ENCODE measurements around the gene WDR93. TPM values are rescaled to one million over a fixed set of nuclear protein-coding genes. Genes with fewer than 3 reads are reported as not detected.
A peak's percentile ranks its signal among the peaks of the same experiment; 100 is the strongest.

Gene WDR93
- total and polyA plus RNA-seq, 2 donors (not counting 1 experiment from before 2014, with no cell fraction given), result 0.12 TPM; not detected in 1

- Histone ChIP-seq H3K4me3 (ENCODE audit: control extremely low read depth in 1 of 5, extremely low read depth in 1 of 5, insufficient read depth in 1 of 5, low read depth in 2 of 5, low read length in 4 of 5) (peak overlapping the region in 1 of 5 experiments; percentile 12), H4K20me1 (ENCODE audit: control insufficient read depth, insufficient read depth, low read length, poor library complexity, severe bottlenecking) (no peaks in the 10 kb centered on the region), H3K27me3 (replicated peaks in 1 of 4; ENCODE audit: control extremely low read depth in 1 of 4, control insufficient read depth in 3 of 4, insufficient read depth in 4 of 4, low read length in 3 of 4) (peaks cover 0 to 24% (median 6%) of the 10 kb centered on the region in 4 experiments), H2AFZ (ENCODE audit: insufficient read depth, low read depth, low read length, poor library complexity, severe bottlenecking) (no peak overlapping the region), H3K79me2 (ENCODE audit: control insufficient read depth, insufficient read depth, low read length) (no peaks in the 10 kb centered on the region), H3K9me3 (ENCODE audit: control extremely low read depth in 1 of 3, control insufficient read depth in 2 of 3, insufficient read depth in 1 of 3, low read length in 2 of 3) (no peaks in the 10 kb centered on the region), H3K4me1 (ENCODE audit: control insufficient read depth in 2 of 2, insufficient read depth in 2 of 2, low read length in 2 of 2) (peaks cover 0 to 7% of the 10 kb centered on the region in 2 donors), H3K27ac (ENCODE audit: low read length in 2 of 2) (no peak overlapping the region), H3K4me2 (replicated peaks; ENCODE audit: low read depth, low read length, poor library complexity, severe bottlenecking) (peak overlapping the region; percentile 46), H3K9ac (ENCODE audit: low read length) (no peak overlapping the region), H3K36me3 (replicated peaks in 1 of 2; ENCODE audit: control extremely low read depth in 1 of 2, control insufficient read depth in 1 of 2, extremely low read depth in 1 of 2, insufficient read depth in 2 of 2, low read length in 1 of 2) (no peaks in the 10 kb centered on the region)
- Mint-ChIP-seq H3K4me1 (peaks cover 7% of the 10 kb centered on the region), H3K4me3 (no peak overlapping the region), H3K27ac (no peak overlapping the region), H3K9me3 (ENCODE audit: insufficient read depth) (no peaks in the 10 kb centered on the region), H3K27me3 (peaks cover 32% of the 10 kb centered on the region)
- ATAC-seq (ENCODE audit: low read depth) (no peak), DNase-seq (no peak)
- ChIA-PET CTCF (no interaction called here), POLR2A (no interaction called here)
- WGBS (ENCODE audit: insufficient coverage), result 3% methylated on average over 72 of the region's 72 CpGs
- TF ChIP-seq EZH2 (IDR thresholded peaks at IDR 0.05; ENCODE audit: borderline replicate concordance, insufficient read depth, low read depth, low read length, poor library complexity, severe bottlenecking), result no peak
- no peak for TF ChIP-seq CTCF (IDR thresholded peaks at IDR 0.05)
- intact Hi-C loops (cut with micrococcal nuclease), result no loop called here
These were observed 25.0 kb upstream of the WDR93 start for GRCh38 chr15:89665449-89666181.

GRCh38 chr15:89666184-89666857 lies 24.3 kb upstream of the WDR93 start:
- intact Hi-C loops (cut with micrococcal nuclease), result no loop called here

More at GRCh38 chr15:89666184-89666857, 24.3 kb upstream of the WDR93 start:
- Mint-ChIP-seq H3K27me3 (peaks cover 25% of the 10 kb centered on the region), H3K4me3 (no peak overlapping the region), H3K4me1 (peaks cover 7% of the 10 kb centered on the region), H3K9me3 (ENCODE audit: insufficient read depth) (no peaks in the 10 kb centered on the region), H3K27ac (no peak overlapping the region)
- POLR2A ChIA-PET, result no interaction called here
- DNase-seq, result no peak
- H3K9me3 ChIP-seq (ENCODE audit: control extremely low read depth in 1 of 3, control insufficient read depth in 2 of 3, insufficient read depth in 1 of 3, low read length in 2 of 3), result no peaks in the 10 kb centered on the region
- H3K27me3 ChIP-seq (replicated peaks in 1 of 4; ENCODE audit: control extremely low read depth in 1 of 4, control insufficient read depth in 3 of 4, insufficient read depth in 4 of 4, low read length in 3 of 4), result peaks cover 0 to 24% (median 6%) of the 10 kb centered on the region in 4 experiments
- TF ChIP-seq EZH2 (IDR thresholded peaks at IDR 0.05; ENCODE audit: borderline replicate concordance, insufficient read depth, low read depth, low read length, poor library complexity, severe bottlenecking) (no peak), CTCF (IDR thresholded peaks at IDR 0.05) (no peak)
- no peak overlapping the region for H2AFZ ChIP-seq (ENCODE audit: insufficient read depth, low read depth, low read length, poor library complexity, severe bottlenecking)
- H3K4me3 ChIP-seq (ENCODE audit: control extremely low read depth in 1 of 5, extremely low read depth in 1 of 5, insufficient read depth in 1 of 5, low read depth in 2 of 5, low read length in 4 of 5), result no peak overlapping the region
- CTCF ChIA-PET, result no interaction called here
- peak overlapping the region; percentile 46 for H3K4me2 ChIP-seq (replicated peaks; ENCODE audit: low read depth, low read length, poor library complexity, severe bottlenecking)
- 96% methylated on average over 5 of the region's 8 CpGs for WGBS (ENCODE audit: insufficient coverage)
- no peak overlapping the region for H3K27ac ChIP-seq (ENCODE audit: low read length in 2 of 2)
- H3K36me3 ChIP-seq (replicated peaks in 1 of 2; ENCODE audit: control extremely low read depth in 1 of 2, control insufficient read depth in 1 of 2, extremely low read depth in 1 of 2, insufficient read depth in 2 of 2, low read length in 1 of 2), result no peaks in the 10 kb centered on the region
- peaks cover 0 to 7% of the 10 kb centered on the region in 2 donors for H3K4me1 ChIP-seq (ENCODE audit: control insufficient read depth in 2 of 2, insufficient read depth in 2 of 2, low read length in 2 of 2)
- no peak for ATAC-seq (ENCODE audit: low read depth)
- H3K79me2 ChIP-seq (ENCODE audit: control insufficient read depth, insufficient read depth, low read length), result no peaks in the 10 kb centered on the region
- no peak overlapping the region for H3K9ac ChIP-seq (ENCODE audit: low read length)
- H4K20me1 ChIP-seq (ENCODE audit: control insufficient read depth, insufficient read depth, low read length, poor library complexity, severe bottlenecking), result no peaks in the 10 kb centered on the region
